HG02981 (cell line): Measurements from ENCODE around the gene AGAP1.

Experiments
- ATAC-seq: cut with Tn5 transposase; IDR thresholded peaks from one replicate; pipeline ENCODE4 v1.9.1; 2021; ENCODE audit warnings: mild to moderate bottlenecking, moderate library complexity; ENCODE audit not compliant: unreplicated experiment

The AGAP1 gene

GRCh38 chr2:235530735-235531134 is 36.9 kb downstream of the AGAP1 start:
- no peak for ATAC-seq

GRCh38 chr2:235532307-235532706 is 38.5 kb downstream of the AGAP1 start:
- no peak for ATAC-seq

GRCh38 chr2:235533198-235533597 is 39.4 kb downstream of the AGAP1 start:
- ATAC-seq: no peak

GRCh38 chr2:235533616-235534385 is 40.0 kb downstream of the AGAP1 start:
- ATAC-seq: no peak

DNA sequence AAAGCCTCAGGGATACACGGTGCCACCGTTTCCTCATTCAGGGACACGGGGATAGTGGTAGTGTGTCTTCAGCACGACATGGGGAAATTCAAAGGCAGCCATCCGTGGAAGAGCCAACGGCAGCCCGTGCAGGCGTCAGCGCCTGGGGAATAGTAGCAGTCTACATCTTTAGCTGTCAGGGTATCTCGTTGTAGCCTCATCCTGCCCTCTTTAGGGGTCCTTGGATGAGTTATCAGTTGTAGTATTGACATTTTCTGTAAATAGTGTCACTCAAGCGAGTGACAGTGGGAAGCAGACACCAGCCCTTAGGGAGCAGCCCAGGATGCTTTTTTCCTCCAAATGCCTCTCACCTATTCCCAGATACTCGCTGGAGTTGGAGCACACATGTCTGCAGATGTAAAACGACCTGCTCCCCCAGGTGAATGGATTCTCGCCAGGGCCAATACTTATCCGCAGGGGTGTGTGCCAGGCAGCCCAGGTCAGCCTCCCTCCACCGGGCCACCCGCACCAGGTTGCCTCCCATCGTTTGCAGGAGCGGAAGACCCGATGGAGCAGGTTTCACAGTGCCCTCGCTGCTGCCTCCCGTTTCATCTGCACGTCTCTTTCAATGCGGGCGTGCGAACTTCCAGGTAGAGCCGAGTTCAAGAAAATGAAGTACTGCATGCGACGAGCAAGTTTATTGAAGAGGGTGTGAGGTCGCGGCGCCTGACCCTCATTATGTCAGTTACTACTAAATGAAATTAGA is 41.0 kb downstream of the AGAP1 start:
- no peak for ATAC-seq

DNA sequence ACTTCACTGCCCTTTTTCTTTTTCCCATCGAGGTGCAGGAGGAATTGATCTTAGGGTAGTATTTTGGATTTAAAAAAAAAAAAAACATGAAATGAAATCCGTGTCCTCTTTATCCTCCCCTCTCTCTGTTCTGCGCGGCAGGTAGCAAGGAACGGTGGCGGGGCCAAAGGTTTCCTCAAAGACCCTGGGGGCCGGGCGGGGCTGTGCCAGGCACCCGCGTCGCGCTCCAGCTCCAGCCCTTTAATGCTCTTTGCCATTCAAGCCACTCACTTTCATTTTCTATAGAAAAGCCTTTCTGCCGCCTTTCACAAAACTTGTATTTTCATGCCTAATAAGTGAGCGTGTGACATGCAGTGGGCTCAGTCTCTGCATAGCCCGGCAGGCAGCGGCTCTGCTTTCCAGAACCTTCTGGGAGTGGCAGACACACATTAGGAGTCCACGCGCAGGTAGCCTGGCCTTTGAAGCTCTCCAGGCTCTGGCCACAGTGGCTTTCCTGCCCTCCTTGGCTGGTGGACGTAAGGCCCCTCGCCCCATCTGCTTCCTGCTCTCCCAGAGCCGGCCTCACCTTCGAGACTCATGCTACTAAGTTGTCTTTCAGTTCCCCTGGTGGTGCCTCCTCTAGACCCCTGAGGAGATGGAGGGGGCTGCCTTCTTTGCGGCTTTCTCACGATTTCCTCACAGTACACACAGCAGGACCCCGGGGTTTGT is 41.7 kb downstream of the AGAP1 start:
- no peak for ATAC-seq

DNA sequence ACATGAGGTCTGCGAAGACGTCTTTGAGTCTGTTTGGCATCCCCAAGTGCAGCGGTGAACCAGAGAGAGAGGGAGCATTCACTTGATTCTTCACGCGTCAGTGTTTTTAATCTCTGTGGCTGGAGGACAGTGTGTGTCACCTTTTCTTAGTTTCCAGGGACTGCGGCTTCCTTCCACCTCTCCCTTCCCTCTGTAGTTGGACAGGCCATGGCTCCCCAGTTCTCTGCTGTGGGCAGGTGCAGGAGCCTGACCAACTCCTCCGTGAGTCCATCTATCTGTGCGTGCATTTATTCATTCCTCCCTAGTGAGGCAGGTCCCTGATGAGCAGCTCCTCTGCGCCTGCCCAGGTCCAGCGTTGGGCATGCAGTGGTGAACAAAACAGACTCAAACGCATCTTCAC is 42.9 kb downstream of the AGAP1 start:
- ATAC-seq: no peak

DNA sequence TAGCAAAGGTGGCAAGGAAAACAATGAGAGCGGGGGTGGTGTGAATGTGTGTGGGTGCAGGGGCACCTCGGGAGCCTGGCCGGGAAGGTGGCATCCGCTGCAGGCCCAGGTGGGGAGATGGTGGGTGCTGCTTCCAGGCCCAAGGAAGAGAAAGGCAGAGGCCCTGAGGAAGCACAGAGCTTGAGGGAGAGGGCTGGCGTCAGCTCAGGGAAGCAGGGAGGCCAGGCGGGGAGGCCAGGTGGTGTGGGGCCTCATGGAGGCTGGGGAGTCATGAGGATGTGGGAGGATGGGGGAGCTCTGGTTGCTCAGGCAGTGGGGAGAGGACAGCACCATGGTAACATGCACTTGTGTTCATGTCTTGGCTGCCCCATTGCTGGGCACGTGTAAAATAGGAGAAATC is 43.3 kb downstream of the AGAP1 start:
- ATAC-seq: no peak

GRCh38 chr2:235537587-235537986 is 43.7 kb downstream of the AGAP1 start:
- ATAC-seq: no peak

DNA sequence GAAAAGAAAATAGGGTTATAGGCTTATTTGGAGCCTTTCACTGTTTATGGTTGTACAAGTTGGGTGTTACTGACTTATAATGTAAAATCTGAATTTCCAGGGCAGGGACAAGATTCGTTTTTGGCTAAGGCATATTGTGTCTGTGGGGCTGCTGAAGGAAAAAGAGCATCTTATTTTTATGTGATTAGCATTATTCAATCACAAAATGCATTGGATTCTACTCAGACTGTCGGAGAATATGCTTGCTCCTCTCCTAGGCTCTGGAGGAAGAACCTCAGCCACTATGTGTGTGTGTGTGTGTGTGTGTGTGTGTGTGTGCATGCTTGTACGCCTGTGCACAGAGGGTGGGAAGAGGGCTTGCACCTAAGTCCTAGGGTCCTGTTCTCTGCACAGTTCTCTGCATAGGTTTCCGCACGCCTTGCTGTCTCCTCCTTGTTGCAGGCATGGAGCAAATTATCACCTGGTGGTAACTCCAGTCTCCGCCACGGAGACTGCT is 44.3 kb downstream of the AGAP1 start:
- no peak for ATAC-seq

- ATAC-seq: no peak
These were observed 45.1 kb downstream of the AGAP1 start for GRCh38 chr2:235538981-235539380.

DNA sequence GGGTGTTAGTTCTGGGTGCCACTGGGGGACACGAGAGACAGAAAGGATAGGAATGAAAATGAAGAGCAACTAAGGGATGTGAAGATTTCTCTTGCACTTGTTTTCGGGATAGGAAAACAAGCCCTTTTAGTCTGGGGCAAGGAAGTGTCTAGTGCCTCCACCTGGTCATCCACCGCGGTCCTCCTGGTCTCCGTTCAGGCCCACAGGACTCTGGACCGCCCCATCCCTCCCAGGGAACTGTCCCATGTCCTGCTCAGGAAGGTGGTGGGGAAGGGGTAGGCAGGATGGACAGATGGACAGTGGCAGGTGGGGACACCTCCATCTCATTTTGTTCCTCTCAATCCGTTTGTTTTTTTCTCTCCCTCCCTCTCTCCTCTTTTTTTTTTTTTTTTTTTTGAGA is 45.9 kb downstream of the AGAP1 start:
- no peak for ATAC-seq

GRCh38 chr2:235541016-235541415 is 47.2 kb downstream of the AGAP1 start:
- ATAC-seq: no peak

- no peak for ATAC-seq
These were observed 48.2 kb downstream of the AGAP1 start for GRCh38 chr2:235541838-235542549.

DNA sequence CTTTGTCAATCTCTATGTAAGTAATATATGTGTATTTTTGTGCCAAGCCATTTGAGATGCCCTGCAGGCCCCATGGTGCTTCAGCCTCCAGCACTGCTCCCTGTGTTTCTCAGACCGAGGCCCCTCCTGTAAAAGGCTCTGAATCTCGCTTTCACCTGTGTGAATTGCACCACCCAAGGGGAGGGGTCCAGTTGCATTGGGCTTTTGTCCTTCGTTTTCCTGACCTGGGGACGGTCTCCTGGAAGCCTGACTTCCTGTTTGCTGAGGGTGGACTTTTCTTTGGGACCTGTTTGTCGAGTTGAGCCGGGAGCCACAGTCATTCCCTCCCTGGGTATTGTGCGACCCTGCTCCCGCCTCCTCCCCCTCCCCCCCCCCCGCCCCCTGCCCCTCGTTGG is 48.9 kb downstream of the AGAP1 start:
- ATAC-seq: no peak

DNA sequence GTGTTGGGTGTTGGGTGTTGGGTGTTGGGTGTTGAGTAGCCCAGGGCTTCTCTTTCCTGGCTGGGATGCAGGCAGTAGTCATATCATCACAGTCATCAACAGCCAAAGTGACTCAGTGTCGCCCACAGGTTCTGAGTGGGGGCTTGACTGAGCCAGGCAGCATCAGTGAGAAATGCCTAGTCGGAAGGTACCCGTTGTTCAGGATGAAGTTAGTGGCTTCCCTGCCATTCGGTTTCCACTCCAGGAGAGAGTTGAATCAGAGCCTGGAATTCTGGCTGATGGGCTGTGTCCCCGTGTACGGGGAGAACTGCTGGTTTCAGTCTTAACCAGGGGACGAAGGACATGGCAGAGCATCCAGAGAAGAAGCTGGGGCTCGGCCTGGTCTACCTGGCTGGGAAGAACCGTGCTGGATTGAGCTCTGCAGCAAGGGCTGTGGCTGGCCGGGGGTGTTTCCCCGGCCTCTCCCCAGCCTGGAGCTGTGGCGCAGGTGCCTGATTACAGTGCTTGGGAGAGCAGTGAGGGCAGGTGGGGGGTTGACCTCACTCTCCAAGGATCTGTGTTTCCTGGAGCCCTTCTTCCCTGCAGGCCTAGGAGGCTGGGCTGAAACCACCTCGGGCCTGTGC is 49.4 kb downstream of the AGAP1 start:
- ATAC-seq: no peak

DNA sequence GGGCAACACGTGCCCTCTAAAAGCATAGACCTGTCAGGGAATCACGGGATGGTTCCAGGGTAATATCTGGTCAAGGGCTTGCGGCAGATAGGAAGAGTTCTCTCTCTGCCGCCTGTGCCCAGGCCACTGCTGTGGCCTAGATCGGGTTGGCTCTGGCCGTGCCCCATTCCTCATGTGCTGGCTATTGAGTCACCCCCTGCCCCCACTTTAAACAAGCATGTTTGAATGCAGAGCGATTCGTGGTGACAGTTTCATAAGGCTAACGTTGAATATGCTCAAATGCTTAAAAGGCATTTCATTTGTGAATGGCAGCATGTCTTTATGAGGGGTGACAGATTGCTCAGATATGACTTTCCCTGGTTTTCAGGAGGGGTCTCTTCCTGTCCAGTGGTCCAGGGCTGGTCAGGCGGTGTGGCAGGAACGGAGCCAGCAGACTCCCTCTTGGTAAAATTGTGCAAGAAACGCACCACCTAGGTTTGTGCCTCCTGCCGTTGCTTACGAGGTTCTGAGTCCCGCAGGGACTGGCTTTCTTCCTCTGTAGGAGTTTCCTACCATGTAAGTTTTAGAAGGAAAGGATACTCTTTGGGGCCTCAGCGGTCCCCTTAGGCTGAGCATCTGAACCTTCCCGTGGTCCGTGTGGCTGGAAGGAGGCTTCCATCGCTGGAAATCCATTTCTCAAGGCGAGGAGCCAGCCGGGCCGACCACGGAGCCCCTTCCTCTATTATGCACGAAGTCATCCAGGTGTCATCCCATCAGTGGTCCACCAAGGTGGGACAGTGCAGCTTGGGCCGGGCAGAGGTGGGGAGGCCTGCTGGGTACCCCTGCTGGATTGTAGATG is 50.2 kb downstream of the AGAP1 start:
- ATAC-seq: no peak

- ATAC-seq: no peak
These were observed 50.8 kb downstream of the AGAP1 start for GRCh38 chr2:235544689-235544969.

- ATAC-seq: no peak
These were observed 51.7 kb downstream of the AGAP1 start for GRCh38 chr2:235545339-235546150.
